Epithelial cell of esophagus (primary cell): ENCODE results near the gene PPARA.

Experiments
- DNase-seq: peaks from one replicate; pipeline ENCODE4 v3.0.0; 2010; ENCODE audit warnings: low read depth
- H3K4me3 ChIP-seq: 2 replicates; pipeline ENCODE4 v1.5.1; 2011; ENCODE audit warnings: mild to moderate bottlenecking, low read length, control low read depth
- CTCF ChIP-seq: IDR thresholded peaks from 2 replicates; pipeline ENCODE4 v1.5.1; 2011; ENCODE audit warnings: low read depth, mild to moderate bottlenecking, low read length, control low read depth, inconsistent platforms; ENCODE audit not compliant: insufficient read depth; ENCODE audit errors: missing control alignments

The PPARA gene

DNA sequence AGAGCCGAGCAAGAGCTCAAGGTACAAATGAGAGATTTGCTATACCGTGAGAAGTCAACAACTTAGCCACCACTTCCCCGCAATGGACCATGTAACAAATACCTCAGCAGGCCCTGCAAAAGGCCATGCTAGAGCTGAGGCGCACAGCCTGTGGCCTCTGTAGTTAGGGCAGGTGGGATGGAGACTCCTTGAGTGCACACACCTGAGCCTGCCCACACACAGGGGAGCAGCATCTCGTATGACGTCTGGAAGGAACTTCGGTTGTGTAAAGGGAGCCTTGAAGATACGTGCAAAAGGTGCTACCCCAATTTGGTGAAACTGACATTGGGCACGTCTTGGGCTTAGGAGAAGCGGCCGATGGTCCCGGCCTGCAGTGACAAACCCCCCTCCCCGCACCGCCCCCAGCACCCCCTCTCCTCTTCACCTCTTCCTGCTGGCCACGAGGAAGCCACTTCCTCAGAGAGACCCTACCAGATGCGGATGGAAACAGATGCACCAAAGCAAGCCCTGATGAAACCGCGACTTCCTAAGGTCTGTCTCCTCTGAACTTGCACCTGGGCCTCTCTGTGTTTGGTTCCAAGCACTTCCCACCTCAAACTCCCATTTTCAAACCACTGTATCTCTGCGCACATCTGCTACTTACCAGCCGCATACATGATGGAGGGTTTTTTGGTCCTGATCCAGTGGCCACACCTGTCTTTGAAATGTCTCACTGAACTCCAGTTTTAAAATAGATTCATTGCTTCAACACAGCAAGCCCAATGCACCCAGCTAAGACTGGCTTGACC lies 89.1 kb downstream of the PPARA start:
- DNase-seq, result no peak
- no peak overlapping the region for H3K4me3 ChIP-seq
- TF ChIP-seq CTCF, result no peak

- no peak for DNase-seq
- no peak for TF ChIP-seq CTCF
- no peak overlapping the region for H3K4me3 ChIP-seq
Observed at GRCh38 chr22:46240073-46240472, 89.7 kb downstream of the PPARA start.

- no peak overlapping the region for H3K4me3 ChIP-seq
- no peak for DNase-seq
- TF ChIP-seq CTCF, result no peak
Observed at GRCh38 chr22:46240506-46240905, 90.2 kb downstream of the PPARA start.

DNA sequence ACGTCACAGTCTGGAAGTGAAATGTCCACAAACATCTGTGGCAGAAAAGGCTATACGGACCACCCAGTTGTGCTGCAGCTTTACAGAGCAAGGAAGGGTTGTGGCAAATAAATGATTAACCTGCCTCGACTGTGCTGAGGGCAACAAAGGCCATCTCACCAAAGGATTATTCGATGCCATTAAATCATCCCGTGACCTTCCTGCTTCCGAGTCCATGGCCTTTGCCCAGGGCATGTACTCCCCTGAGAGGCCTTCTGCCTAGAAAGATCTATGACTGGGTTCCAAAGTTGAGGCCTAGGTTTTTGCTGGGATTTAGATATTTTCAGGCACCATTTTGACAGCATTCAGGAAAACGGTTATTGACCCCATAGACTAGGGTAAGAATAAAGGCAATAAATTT lies 90.6 kb downstream of the PPARA start:
- H3K4me3 ChIP-seq, result no peak overlapping the region
- no peak for TF ChIP-seq CTCF

DNA sequence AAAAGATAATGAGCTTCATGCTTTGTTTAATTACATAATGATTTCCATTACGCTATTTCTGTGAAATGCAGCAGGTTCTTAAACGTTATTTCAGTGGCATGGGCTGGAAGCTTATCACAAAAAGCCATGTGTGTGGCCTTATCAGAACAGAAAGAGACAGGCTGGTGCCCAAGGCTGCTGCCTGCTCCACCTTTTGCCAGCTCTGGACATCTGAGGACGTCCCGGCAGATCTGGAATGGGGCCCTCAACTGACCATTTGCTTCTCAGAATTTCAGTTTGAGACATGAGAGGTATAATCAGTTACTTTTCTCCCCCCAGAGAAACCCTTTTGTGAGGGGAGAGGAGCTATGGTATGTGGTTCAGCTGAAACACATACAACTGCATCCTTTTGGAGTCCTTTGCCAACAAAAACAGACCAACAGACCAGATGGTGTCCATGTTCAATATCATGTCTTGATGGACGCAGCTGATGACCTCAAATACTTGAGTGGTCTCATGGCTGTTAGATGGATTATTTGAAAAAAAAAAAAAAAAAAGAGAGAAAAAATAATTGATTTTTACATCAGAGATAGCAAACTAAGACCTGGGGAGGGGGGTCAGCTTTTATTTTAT lies 91.2 kb downstream of the PPARA start:
- TF ChIP-seq CTCF, result no peak
- no peak for DNase-seq
- H3K4me3 ChIP-seq, result no peak overlapping the region

More for the DNA sequence above, 90.6 kb downstream of the PPARA start:
- DNase-seq, result no peak

DNA sequence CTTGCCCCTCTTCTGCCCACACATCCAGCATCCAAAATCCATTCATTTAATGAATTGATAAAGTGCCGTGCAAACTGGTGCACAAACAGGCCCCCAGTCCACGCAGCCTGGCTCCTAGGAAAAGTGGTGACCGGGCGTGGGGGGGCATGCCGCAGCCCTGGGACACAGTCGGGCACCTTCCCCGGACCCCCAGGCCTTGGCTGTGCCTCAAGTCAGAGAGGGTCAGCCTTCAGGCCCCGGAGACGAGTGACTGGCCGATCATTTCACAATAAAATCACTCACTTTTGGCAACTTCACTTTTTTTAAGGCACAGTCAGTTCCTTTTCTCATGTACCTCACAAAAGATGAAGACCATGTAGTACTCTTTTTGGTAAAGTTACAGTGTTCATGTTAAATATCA lies 91.8 kb downstream of the PPARA start:
- DNase-seq, result no peak
- no peak overlapping the region for H3K4me3 ChIP-seq
- no peak for TF ChIP-seq CTCF
